ENCODE measurements around the gene C19orf25. TPM values are rescaled to one million over a fixed set of nuclear protein-coding genes. Genes with fewer than 3 reads are reported as not detected.
A peak's percentile ranks its signal among the peaks of the same experiment; 100 is the strongest.
"Not testable (repeated sequence)": the region's sequence is repeated elsewhere in the genome, so short reads cannot be mapped to it uniquely, and the experiment has no call there.

The C19orf25 gene
- total RNA-seq, 1 donor from 2014 or later: 25.0 TPM

GRCh38 chr19:1505012-1505411 is 26.0 kb upstream of the C19orf25 start:
- H3K9me3 ChIP-seq: no peaks in the 10 kb centered on the region
- no peaks in the 10 kb centered on the region for H3K27me3 ChIP-seq
- no peak for TF ChIP-seq POLR2AphosphoS5 (IDR thresholded peaks at IDR 0.05; ENCODE audit: insufficient read depth in 1 of 2, low read depth in 1 of 2)
- TF ChIP-seq POLR2A (IDR thresholded peaks at IDR 0.05): no peak
- TF ChIP-seq CTCF (IDR thresholded peaks at IDR 0.05): no peak
- H3K4me3 ChIP-seq: no peak overlapping the region
- peaks cover 42% of the 10 kb centered on the region for H3K4me1 ChIP-seq
- H3K36me3 ChIP-seq: no peaks in the 10 kb centered on the region
- DNase-seq (ENCODE audit: extremely low spot score in 2 of 2): no peak
- no peak overlapping the region for H3K27ac ChIP-seq
- intact Hi-C loops (cut with DNase I): no loop called here

GRCh38 chr19:1503925-1504773 is 25.1 kb upstream of the C19orf25 start:
- H3K36me3 ChIP-seq: no peaks in the 10 kb centered on the region
- no peak for DNase-seq (ENCODE audit: extremely low spot score in 2 of 2)
- no peaks in the 10 kb centered on the region for H3K27me3 ChIP-seq
- H3K4me1 ChIP-seq: peaks cover 37% of the 10 kb centered on the region
- intact Hi-C loops (cut with DNase I): no loop called here
- H3K4me3 ChIP-seq: peak overlapping the region in 1 of 2 donors; percentile 7
- TF ChIP-seq POLR2AphosphoS5 (IDR thresholded peaks at IDR 0.05; ENCODE audit: insufficient read depth in 1 of 2, low read depth in 1 of 2): no peak
- H3K27ac ChIP-seq: no peak overlapping the region
- H3K9me3 ChIP-seq: no peaks in the 10 kb centered on the region

DNA sequence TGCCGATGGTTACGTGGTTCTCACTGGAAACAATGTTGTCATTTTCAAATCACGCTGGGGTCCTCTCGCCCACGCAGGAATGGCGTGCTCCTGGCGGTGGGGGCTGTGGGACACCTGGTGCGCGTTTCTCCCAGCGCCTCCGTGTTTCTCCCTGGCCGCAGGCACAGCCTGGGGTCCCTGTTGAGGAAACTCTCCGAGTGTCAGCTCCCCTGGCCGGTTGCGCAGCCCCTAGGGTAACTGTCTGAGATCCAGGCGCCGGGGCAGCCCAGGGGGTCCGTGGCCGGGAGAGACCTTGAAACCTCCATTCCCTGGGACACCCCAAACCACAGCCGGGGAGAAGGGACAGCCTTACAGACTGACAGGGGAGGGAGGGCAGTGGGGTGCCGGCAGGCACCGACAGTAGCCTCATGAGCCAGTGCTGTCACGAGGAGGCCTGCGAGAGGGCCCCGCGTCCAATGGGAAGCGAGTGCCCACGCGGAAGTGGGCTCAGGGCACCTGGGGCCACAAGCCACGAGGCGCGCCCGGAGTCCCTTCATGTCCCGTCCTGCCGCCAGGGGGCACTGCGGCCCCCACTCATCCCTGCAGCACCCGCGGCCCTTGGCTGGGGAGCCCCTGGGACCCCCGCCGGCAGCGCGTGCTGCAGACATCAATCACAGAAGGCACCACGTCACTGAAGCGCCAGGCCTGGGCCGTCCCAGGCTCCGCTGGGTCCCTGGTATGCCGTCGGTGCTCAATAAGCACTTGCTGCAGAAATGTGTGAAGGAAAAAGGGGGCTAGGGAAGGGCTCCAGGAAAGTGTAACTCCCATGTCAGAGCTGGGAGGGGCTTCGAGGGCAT is 24.3 kb upstream of the C19orf25 start:
- Histone ChIP-seq H3K9me3 (no peaks in the 10 kb centered on the region), H3K4me3 (peak overlapping the region; percentile 7 to 24), H3K27me3 (no peaks in the 10 kb centered on the region), H3K4me1 (peaks cover 33% of the 10 kb centered on the region), H3K36me3 (no peaks in the 10 kb centered on the region), H3K27ac (no peak overlapping the region)
- intact Hi-C loops (cut with DNase I): no loop called here
- DNase-seq (ENCODE audit: extremely low spot score in 2 of 2): no peak
- TF ChIP-seq POLR2A (IDR thresholded peaks at IDR 0.05) (no peak), POLR2AphosphoS5 (IDR thresholded peaks at IDR 0.05; ENCODE audit: insufficient read depth in 1 of 2, low read depth in 1 of 2) (peak in 1 of 2 donors; percentile 48), CTCF (IDR thresholded peaks at IDR 0.05) (peak; percentile 5 to 80 (median 61))

DNA sequence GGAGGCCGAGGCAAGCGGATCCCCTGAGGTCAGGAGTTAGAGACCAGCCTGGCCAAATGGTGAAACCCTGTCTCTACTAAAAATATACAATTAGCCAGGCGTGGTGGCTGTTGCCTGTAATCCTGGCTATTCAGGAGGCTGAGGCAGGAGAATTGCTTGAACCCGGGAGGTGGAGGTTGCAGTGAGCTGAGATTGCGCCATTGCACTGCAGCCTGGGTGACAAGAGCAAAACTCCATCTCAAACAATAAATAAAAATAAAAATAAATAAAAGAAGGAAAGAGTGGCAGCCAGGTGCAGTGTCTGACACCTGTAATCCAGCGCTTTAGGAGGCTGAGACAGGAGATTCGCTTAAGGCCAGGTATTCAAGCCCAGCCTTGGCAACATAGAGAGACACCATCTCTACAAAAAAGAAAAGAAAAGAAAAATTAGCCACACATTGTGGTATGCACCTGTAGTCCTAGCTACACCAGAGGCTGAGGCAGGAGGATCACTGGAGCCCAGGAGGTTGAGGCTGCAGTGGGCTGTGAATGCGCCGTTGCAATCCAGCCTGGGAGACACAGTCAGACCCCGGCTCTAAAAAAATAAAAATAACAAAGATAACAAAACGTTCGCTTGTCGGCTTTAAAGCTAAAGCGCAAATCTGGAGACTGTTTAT is 23.5 kb upstream of the C19orf25 start:
- peaks cover 29% of the 10 kb centered on the region for H3K4me1 ChIP-seq
- no peaks in the 10 kb centered on the region for H3K36me3 ChIP-seq
- H3K9me3 ChIP-seq: no peaks in the 10 kb centered on the region
- H3K4me3 ChIP-seq: peak overlapping the region in 1 of 2 donors; percentile 7
- intact Hi-C loops (cut with DNase I): no loop called here
- TF ChIP-seq CTCF (IDR thresholded peaks at IDR 0.05): no peak
- no peak for TF ChIP-seq POLR2AphosphoS5 (IDR thresholded peaks at IDR 0.05; ENCODE audit: insufficient read depth in 1 of 2, low read depth in 1 of 2)
- H3K27ac ChIP-seq: no peak overlapping the region
- no peaks in the 10 kb centered on the region for H3K27me3 ChIP-seq
- no peak for DNase-seq (ENCODE audit: extremely low spot score in 2 of 2)

- Histone ChIP-seq H3K36me3 (no peaks in the 10 kb centered on the region), H3K9me3 (no peaks in the 10 kb centered on the region), H3K4me1 (peaks cover 22% of the 10 kb centered on the region), H3K27ac (no peak overlapping the region), H3K27me3 (no peaks in the 10 kb centered on the region), H3K4me3 (no peak overlapping the region)
- TF ChIP-seq CTCF (IDR thresholded peaks at IDR 0.05): no peak
- no peak for TF ChIP-seq POLR2AphosphoS5 (IDR thresholded peaks at IDR 0.05; ENCODE audit: insufficient read depth in 1 of 2, low read depth in 1 of 2)
- no peak for TF ChIP-seq POLR2A (IDR thresholded peaks at IDR 0.05)
- DNase-seq (ENCODE audit: extremely low spot score in 2 of 2): no peak
- intact Hi-C loops (cut with DNase I): no loop called here
Observed at GRCh38 chr19:1501200-1501595, 22.2 kb upstream of the C19orf25 start.

DNA sequence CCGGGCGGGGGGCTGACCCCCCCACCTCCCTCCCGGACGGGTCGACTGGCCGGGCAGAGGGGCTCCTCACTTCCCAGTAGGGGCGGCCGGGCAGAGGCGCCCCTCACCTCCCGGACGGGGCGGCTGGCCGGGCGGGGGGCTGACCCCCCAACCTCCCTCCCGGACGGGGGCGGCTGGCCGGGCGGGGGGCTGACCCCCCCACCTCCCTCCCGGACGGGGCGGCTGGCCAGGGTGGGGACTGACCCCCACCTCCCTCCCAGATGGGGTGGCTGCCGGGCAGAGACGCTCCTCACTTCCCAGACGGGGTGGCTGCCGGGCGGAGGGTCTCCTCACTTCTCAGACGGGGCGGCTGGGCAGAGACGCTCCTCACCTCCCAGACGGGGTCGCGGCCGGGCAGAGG is 20.2 kb upstream of the C19orf25 start:
- H3K9me3 ChIP-seq; DNase-seq (ENCODE audit: extremely low spot score in 2 of 2); intact Hi-C loops (cut with DNase I); H3K27ac ChIP-seq; H3K4me3 ChIP-seq; H3K27me3 ChIP-seq; H3K36me3 ChIP-seq: not testable (repeated sequence)
- peaks cover 22% of the 10 kb centered on the region for H3K4me1 ChIP-seq
